Upper lobe of right lung (tissue), 1 donor: ENCODE results near the gene C2CD4D. TPM values are rescaled to one million over a fixed set of nuclear protein-coding genes. Genes with fewer than 3 reads are reported as not detected.

Experiments used
- ATAC-seq: fragments of 200-7000 bp; cut with Tn5 transposase; one replicate; pipeline ENCODE4 v1.9.1; 2020; ENCODE audit warnings: mild to moderate bottlenecking, moderate library complexity
- DNase-seq: peaks from one replicate; pipeline ENCODE4 v3.0.0-alpha.2; 2020
- H3K27ac ChIP-seq: fragments of 200-600 bp; one replicate; pipeline ENCODE4 v1.8.0; 2022
- H3K27me3 ChIP-seq: fragments of 200-600 bp; one replicate; pipeline ENCODE4 v1.8.0; 2022; ENCODE audit warnings: mild to moderate bottlenecking
- H3K36me3 ChIP-seq: fragments of 200-600 bp; one replicate; pipeline ENCODE4 v1.8.0; 2022
- H3K4me1 ChIP-seq: fragments of 200-600 bp; one replicate; pipeline ENCODE4 v1.8.0; 2022
- H3K4me3 ChIP-seq: fragments of 200-600 bp; one replicate; pipeline ENCODE4 v1.8.0; 2022; ENCODE audit warnings: mild to moderate bottlenecking
- H3K9me3 ChIP-seq: fragments of 200-600 bp; one replicate; pipeline ENCODE4 v1.8.0; 2022
- intact Hi-C: fragments of 100-400 bp; cut with DNase I; formaldehyde crosslinking; loops from one replicate; pipeline ENCODE4 v1.11.0; 2022
- total RNA-seq: library from RNA; stranded (reverse); fragmentation: NEBNext Ultra II Directional; extraction: Animal tissue kit (Norgen Biotek cat#: 25700); gene quantifications from one replicate; pipeline ENCODE4 v1.2.1, GENCODE V29; 2021
- TF ChIP-seq, protein P1 (sequence below): fragments of 200-600 bp; IDR thresholded peaks from one replicate; pipeline ENCODE4 v1.8.0; 2022; ENCODE audit warnings: antibody characterized with exemption
- donor health status: DM: no; HTN: yes; CAD: no; lungs with severe emphysema.

Gene C2CD4D
- total RNA-seq, 1 donor from 2014 or later = 0.29 TPM

DNA sequence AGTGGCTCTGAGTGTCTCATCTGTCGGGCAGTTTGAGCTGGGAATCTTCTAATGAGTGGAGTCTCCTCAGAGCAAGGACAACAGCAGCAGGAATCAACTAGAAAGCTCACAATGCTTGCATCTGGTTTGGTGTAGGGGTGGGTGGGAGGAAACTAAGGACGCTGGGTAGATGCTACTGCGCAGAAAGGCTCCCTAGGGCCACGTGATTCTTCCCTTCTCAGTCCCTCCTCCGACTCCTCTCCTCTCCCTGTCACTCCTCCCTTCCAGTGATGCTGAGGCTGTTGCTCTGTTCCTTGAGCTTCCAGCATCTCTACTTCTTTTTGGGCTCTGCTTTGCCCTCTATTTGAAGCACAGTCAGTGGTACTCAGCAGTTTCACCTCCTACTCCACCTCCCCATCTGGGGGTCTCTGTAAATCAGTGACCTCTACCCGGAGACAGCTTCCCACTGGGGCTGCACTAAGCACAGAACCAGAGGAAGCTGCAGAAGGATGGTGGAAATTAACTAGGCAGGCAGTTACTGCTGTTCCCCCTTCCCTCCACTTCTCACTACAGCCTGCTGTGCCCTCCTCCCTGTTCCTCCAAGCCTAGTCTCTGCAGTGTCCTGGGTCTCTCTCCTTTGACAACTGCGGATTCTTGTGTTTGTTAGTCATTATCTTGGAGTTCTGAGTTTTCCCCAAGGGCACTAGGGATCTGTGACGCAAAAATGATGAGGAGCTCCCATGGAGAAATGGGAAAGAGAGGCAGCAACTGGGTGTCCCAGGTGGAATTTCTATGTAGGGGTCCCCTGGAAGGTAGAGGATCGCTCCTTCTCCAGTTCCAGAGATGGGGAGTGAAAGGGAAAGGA, 40.2 kb downstream of the C2CD4D start:
- Histone ChIP-seq H3K4me1 (no peaks in the 10 kb centered on the region), H3K36me3 (no peaks in the 10 kb centered on the region), H3K9me3 (no peaks in the 10 kb centered on the region), H3K27ac (no peak overlapping the region), H3K4me3 (no peak overlapping the region), H3K27me3 (peaks cover 6% of the 10 kb centered on the region)
- ATAC-seq (no peak), DNase-seq (no peak)
- intact Hi-C loops = no loop called here
- TF ChIP-seq, protein P1, sequence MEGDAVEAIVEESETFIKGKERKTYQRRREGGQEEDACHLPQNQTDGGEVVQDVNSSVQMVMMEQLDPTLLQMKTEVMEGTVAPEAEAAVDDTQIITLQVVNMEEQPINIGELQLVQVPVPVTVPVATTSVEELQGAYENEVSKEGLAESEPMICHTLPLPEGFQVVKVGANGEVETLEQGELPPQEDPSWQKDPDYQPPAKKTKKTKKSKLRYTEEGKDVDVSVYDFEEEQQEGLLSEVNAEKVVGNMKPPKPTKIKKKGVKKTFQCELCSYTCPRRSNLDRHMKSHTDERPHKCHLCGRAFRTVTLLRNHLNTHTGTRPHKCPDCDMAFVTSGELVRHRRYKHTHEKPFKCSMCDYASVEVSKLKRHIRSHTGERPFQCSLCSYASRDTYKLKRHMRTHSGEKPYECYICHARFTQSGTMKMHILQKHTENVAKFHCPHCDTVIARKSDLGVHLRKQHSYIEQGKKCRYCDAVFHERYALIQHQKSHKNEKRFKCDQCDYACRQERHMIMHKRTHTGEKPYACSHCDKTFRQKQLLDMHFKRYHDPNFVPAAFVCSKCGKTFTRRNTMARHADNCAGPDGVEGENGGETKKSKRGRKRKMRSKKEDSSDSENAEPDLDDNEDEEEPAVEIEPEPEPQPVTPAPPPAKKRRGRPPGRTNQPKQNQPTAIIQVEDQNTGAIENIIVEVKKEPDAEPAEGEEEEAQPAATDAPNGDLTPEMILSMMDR = no peak

DNA sequence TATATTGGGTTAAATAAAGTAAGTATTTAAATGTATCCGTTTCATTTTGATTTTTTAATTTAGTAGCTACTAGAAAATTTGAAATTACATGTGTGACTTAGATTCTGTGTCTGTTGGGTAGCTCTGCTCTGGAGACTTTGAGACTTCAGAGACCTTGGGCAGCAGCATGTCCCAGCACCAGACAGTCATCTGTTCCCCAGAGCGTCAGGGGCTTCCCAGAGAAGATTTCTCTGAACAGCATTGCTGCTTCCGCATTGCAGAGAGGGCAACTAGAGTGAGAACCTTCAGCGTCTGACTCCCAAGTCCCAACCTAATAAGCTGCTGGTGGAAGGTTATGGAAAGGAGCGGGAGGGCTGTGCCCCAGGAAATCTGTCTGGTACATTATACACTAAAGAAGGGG, 41.0 kb downstream of the C2CD4D start:
- Histone ChIP-seq H3K27ac (no peak overlapping the region), H3K27me3 (peaks cover 6% of the 10 kb centered on the region), H3K9me3 (no peaks in the 10 kb centered on the region), H3K36me3 (no peaks in the 10 kb centered on the region), H3K4me3 (no peak overlapping the region), H3K4me1 (no peaks in the 10 kb centered on the region)
- intact Hi-C loops = no loop called here
- ATAC-seq = no peak
- TF ChIP-seq, protein P1 = no peak
- DNase-seq = no peak

DNA sequence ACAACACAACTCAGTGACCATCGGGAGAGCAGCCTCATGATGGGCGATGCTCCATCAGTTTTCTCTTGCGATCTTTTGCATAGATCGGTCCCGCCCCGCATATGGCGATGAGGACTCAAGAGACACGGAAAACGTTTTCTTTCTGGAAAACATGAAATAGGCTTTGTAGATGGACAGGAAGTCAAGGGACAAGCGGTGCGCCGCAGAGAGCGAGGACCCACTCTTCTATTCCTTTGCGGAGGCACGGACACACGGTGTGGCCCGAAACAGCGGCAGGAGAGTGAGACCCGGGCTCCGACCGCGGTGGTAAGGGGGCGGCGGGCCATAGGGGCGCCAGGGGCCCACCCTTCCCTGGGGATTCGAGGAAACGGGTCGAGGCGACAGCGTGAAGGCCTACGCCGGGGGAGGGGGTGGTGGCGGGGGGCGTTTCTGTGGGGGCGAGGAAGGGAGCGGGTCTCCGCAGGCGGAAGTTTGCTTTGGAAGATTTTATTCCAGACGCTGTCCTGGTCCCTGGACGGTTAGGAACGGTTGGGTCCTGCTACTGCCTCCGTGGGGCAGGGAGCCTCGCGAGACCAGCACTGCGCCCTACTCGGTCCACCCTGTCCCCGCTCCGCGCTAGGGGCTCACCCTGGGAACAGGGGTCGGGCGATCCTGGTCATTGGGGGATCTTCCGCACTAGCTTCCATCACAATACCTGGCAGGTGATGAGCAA, 48.5 kb downstream of the C2CD4D start:
- H3K36me3 ChIP-seq = no peaks in the 10 kb centered on the region
- H3K9me3 ChIP-seq = no peaks in the 10 kb centered on the region
- H3K4me3 ChIP-seq = peak overlapping the region; percentile 73
- no peaks in the 10 kb centered on the region for H3K27me3 ChIP-seq
- intact Hi-C loops = no loop called here
- peak; percentile 19 for ATAC-seq
- peak overlapping the region; percentile 52 for H3K27ac ChIP-seq
- H3K4me1 ChIP-seq = no peaks in the 10 kb centered on the region
- no peak for DNase-seq
- TF ChIP-seq, protein P1 = no peak

DNA sequence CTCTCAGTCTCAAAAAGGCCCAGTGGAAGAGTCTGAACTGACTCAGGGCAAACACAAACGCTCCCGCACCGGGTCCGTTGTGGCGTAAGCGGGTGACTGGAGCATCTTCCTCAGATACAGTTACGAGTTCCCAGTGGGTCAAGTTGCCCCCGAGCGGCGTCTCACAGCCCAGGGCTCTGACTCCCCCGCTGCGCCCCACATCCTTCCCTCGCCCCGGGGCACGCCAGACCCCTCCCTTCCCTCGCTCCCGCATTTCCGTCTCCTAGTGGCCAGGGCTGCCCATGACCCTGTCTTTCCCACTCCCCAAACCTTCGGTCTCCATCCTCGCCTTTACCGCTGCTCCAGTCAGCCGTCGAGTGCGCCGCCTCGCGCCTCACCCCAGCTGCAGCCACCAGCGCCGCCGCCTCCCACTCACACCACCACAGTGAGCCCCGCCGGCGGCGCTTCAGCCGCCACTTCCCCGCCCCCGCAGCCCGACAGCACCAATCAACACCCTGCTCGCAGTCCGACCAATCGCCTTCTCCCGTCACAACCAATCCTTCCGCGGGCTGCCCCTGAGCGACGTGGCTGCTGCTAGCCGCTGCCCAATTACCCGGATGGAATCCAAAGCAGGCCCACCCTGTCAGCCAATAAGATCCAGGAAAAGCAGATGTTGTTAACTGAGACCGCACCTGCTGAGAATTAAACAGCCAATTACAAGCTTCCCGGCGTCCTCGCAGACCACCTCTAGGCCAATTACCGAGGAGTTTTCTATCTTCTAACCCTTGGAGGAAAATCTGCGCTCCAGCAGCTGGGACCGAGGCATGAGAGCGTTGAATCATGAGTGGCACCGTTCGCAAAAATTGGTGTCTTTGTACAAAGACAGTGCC, 49.3 kb downstream of the C2CD4D start, which contains the start of gene TDRKH:
Gene TDRKH (minus strand): TSS at position 430 of the 869 bp plus-strand sequence. CDS start 7,478 bp downstream, outside the sequence.
- H3K9me3 ChIP-seq = no peaks in the 10 kb centered on the region
- DNase-seq = peak; percentile 99
- no peaks in the 10 kb centered on the region for H3K27me3 ChIP-seq
- H3K4me3 ChIP-seq = peak within 1 kb of the TSS; percentile 73
- H3K36me3 ChIP-seq = no peaks in the 10 kb centered on the region
- peak within 1 kb of the TSS; percentile 52 for H3K27ac ChIP-seq
- intact Hi-C loops = no loop called here
- TF ChIP-seq, protein P1 = peak; percentile 29
- peak; percentile 99 for ATAC-seq
- H3K4me1 ChIP-seq = no peaks in the 10 kb centered on the region

Other genes with a start within 250 kb of the C2CD4D start
- gene SNX27, start 227.8 kb downstream of the C2CD4D start, total RNA-seq = 62.1 TPM
- not detected for gene CELF3, start 123.0 kb downstream of the C2CD4D start, total RNA-seq
- gene RIIAD1, start 118.3 kb downstream of the C2CD4D start, total RNA-seq = not detected
- gene MRPL9, start 76.3 kb downstream of the C2CD4D start, total RNA-seq = 54.6 TPM
- 12.8 TPM for gene TDRKH, start 49.3 kb downstream of the C2CD4D start, total RNA-seq
- 0.29 TPM for gene LINGO4, start 34.4 kb downstream of the C2CD4D start, total RNA-seq
- 16.4 TPM for gene RORC, start 8.0 kb downstream of the C2CD4D start, total RNA-seq
- gene THEM5, start 13.9 kb upstream of the C2CD4D start, total RNA-seq = not detected
- 14.0 TPM for gene THEM4, start 69.7 kb upstream of the C2CD4D start, total RNA-seq
- gene S100A10, start 154.0 kb upstream of the C2CD4D start, total RNA-seq = 643 TPM
- gene S100A11, start 197.2 kb upstream of the C2CD4D start, total RNA-seq = 522 TPM
- not detected for gene TCHHL1, start 249.2 kb upstream of the C2CD4D start, total RNA-seq